Peyer's patch (tissue), 4 donors: ENCODE results near the gene SMARCC2. TPM values are rescaled to one million over a fixed set of nuclear protein-coding genes. Genes with fewer than 3 reads are reported as not detected.

Experiments
- DNase-seq, 3 donors: peaks; one replicate each; pipeline ENCODE4 v3.0.0-alpha.2; 2017 to 2019
- H3K27ac ChIP-seq, 4 donors: fragments of 200-600 bp; sonication (generic); one replicate each; pipeline ENCODE4 v1.5.1; 2016 to 2019
- H3K27me3 ChIP-seq, 2 donors: fragments of 200-600 bp; sonication (generic); one replicate each; pipeline ENCODE4 v1.5.1; 2019
- H3K36me3 ChIP-seq, 3 donors: fragments of 200-600 bp; sonication (generic); one replicate each; pipeline ENCODE4 v1.5.1; 2016 to 2019
- H3K4me1 ChIP-seq, 4 donors: fragments of 200-600 bp; sonication (generic); one replicate each; pipeline ENCODE4 v1.5.1; 2016 to 2019
- H3K4me3 ChIP-seq, 4 donors: fragments of 200-600 bp; sonication (generic); 1 replicate in 3 of 4; 2 replicates in 1 of 4; pipeline ENCODE4 v1.5.1; 2016 to 2019; ENCODE audit warnings: mild to moderate bottlenecking in 1 of 4
- H3K9me3 ChIP-seq, 4 donors: fragments of 200-600 bp; sonication (generic); one replicate each; pipeline ENCODE4 v1.5.1; 2016 to 2019; ENCODE audit warnings: mild to moderate bottlenecking in 1 of 4
- CTCF ChIP-seq, 6 experiments: fragments of 450-650 bp in 4 of 6; fragments of 200-600 bp in 2 of 6; sonication (generic) in 1 of 6; IDR thresholded peaks; one replicate each; pipeline ENCODE4 v1.5.1; 2017 to 2019; ENCODE audit warnings: antibody characterized with exemption in 6 of 6, mild to moderate bottlenecking in 3 of 6, moderate library complexity in 1 of 6
- POLR2A ChIP-seq, 2 donors: fragments of 450-650 bp; IDR thresholded peaks; one replicate each; pipeline ENCODE4 v1.5.1; 2017; ENCODE audit warnings: antibody characterized with exemption in 2 of 2, mild to moderate bottlenecking in 2 of 2, moderate library complexity in 2 of 2
- total RNA-seq, 4 donors: library from RNA; depleted of rRNA; stranded (reverse); fragments of >200 nt; gene quantifications; one replicate each; pipeline ENCODE4 v1.1.0, GENCODE V29; 2016

SMARCC2 gene
- total RNA-seq, 4 donors from 2014 or later, result 85.6 to 299 (median 139) TPM

DNA sequence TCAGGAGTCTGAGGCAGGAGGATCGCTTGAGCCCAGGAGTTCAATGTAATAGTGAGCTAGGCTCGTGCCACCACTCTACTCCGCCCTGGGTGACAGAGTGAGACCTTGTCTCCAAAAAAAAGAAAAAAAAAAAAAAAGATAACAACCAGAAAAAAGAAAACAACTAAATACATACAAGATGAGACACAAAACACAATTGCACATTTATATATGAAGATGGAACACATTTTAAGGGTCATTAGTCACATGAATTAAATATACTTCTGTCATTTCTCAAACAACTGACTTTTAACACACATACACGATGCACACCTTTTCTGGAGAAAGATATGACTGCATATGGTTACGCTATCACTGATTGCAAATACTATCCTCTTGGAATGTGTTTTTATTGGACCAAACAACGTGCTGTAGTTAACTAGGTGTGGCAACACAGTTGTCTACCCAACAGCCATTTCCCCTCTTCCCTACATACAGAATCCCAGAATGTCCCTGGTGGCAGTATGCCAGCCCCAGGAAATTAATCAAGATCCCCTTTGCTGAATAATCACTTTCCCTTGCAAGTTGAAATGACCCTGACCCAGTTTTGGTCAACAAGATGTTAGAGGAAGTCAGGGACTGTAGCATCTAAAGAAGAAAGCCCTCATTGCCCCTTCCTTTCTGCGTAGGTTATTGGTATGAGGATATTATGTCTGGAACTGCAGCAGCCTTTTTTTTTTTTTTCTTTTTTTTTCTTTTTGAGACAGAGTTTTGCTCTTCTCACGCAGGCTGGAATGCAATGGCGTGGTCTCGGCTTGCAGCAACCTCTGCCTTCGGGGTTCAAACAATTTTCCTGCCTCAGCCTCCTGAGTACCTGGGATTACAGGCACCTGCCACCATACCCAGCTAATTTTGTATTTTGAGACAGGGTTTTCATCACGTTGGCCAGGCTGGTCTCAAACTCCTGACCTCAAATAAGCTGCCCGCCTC, 42.5 kb downstream of the SMARCC2 start:
- Histone ChIP-seq H3K4me3 (no peak overlapping the region), H3K27ac (peak overlapping the region in 1 of 4 donors; percentile 10)

DNA sequence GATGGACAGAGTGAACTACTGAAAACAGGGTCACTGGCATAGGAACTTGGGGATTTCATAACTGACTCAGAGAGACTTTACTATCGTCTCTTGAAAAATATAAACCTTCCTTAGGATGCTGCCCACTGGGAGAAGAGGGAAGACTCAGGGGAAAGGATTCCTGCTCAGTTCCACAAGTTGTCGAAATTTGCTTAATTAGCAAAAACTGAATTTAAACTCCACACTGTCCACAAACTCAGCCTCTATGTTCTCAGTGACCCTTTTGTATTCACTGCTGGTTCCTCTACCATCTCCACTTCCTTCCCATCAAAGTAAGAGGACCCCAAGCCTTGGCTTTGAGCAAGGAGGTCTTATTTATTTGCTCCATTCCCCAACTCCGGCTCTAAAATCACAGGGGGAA, 44.1 kb downstream of the SMARCC2 start:
- peaks cover 0 to 44% (median 0%) of the 10 kb centered on the region in 3 donors for H3K36me3 ChIP-seq
- peaks cover 0 to 13% (median 0%) of the 10 kb centered on the region in 4 donors for H3K4me1 ChIP-seq
- no peak for TF ChIP-seq POLR2A (IDR thresholded peaks at IDR 0.05)
- no peak for TF ChIP-seq CTCF (IDR thresholded peaks at IDR 0.05)
- no peak for DNase-seq
- H3K4me3 ChIP-seq, result no peak overlapping the region
- H3K27ac ChIP-seq, result no peak overlapping the region
- no peaks in the 10 kb centered on the region for H3K27me3 ChIP-seq
- H3K9me3 ChIP-seq, result no peaks in the 10 kb centered on the region

More for the DNA sequence above, 42.5 kb downstream of the SMARCC2 start:
- peaks cover 0 to 19% (median 0%) of the 10 kb centered on the region in 4 donors for H3K4me1 ChIP-seq
- no peak for DNase-seq
- H3K36me3 ChIP-seq, result peaks cover 0 to 33% (median 0%) of the 10 kb centered on the region in 3 donors
- H3K27me3 ChIP-seq, result no peaks in the 10 kb centered on the region
- TF ChIP-seq POLR2A (IDR thresholded peaks at IDR 0.05), result no peak
- no peak for TF ChIP-seq CTCF (IDR thresholded peaks at IDR 0.05)
- no peaks in the 10 kb centered on the region for H3K9me3 ChIP-seq

DNA sequence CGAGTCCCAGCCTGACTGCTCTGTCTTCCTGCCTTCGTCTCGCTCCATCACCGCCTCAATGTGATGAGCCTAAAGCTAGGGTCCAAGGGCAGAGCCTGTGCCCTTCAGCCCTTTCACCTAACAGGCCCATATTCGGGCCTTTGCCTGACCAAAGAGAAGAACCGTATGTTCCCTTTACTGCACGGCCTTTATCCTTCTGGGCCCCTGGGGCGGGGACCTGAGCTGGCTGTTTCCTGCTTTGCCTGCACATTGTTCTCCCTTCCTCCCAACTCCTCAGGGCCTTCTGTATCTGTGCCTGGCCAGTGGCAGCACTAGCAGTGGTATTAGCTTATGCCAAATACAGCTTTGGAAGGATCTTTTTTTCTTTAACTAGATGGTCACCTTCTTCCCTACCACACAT, 45.4 kb downstream of the SMARCC2 start:
- no peak for TF ChIP-seq POLR2A (IDR thresholded peaks at IDR 0.05)
- TF ChIP-seq CTCF (IDR thresholded peaks at IDR 0.05), result no peak
- Histone ChIP-seq H3K27me3 (no peaks in the 10 kb centered on the region), H3K9me3 (no peaks in the 10 kb centered on the region), H3K4me3 (no peak overlapping the region), H3K4me1 (peaks cover 0 to 13% (median 0%) of the 10 kb centered on the region in 4 donors), H3K27ac (peak overlapping the region in 3 of 4 donors; percentile 2 to 53 (median 18)), H3K36me3 (peaks cover 0 to 57% (median 0%) of the 10 kb centered on the region in 3 donors)
- no peak for DNase-seq

DNA sequence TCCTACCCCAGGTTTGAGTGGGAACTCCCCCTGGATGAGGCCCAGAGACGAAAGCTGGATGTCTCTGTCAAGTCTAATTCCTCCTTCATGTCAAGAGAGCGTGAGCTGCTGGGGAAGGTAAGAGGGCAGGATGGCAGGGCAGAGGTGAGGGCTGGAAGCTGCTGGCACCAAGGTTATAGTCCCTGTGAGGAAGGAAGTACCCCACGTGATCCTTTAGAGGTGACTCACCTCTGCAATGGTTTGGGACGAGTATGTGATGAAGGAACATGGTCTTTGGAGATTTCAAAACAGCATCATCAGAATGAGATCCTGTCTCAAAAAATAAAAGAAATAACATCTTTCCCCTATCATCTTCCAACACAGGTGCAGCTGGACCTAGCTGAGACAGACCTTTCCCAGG, 46.1 kb downstream of the SMARCC2 start:
- TF ChIP-seq CTCF (IDR thresholded peaks at IDR 0.05) (no peak), POLR2A (IDR thresholded peaks at IDR 0.05) (no peak)
- no peaks in the 10 kb centered on the region for H3K27me3 ChIP-seq
- no peak overlapping the region for H3K4me3 ChIP-seq
- DNase-seq, result no peak
- H3K27ac ChIP-seq, result peak overlapping the region in 3 of 4 donors; percentile 18 to 53 (median 32)
- peaks cover 0 to 64% (median 0%) of the 10 kb centered on the region in 3 donors for H3K36me3 ChIP-seq
- H3K4me1 ChIP-seq, result peaks cover 0 to 13% (median 0%) of the 10 kb centered on the region in 4 donors
- H3K9me3 ChIP-seq, result no peaks in the 10 kb centered on the region

DNA sequence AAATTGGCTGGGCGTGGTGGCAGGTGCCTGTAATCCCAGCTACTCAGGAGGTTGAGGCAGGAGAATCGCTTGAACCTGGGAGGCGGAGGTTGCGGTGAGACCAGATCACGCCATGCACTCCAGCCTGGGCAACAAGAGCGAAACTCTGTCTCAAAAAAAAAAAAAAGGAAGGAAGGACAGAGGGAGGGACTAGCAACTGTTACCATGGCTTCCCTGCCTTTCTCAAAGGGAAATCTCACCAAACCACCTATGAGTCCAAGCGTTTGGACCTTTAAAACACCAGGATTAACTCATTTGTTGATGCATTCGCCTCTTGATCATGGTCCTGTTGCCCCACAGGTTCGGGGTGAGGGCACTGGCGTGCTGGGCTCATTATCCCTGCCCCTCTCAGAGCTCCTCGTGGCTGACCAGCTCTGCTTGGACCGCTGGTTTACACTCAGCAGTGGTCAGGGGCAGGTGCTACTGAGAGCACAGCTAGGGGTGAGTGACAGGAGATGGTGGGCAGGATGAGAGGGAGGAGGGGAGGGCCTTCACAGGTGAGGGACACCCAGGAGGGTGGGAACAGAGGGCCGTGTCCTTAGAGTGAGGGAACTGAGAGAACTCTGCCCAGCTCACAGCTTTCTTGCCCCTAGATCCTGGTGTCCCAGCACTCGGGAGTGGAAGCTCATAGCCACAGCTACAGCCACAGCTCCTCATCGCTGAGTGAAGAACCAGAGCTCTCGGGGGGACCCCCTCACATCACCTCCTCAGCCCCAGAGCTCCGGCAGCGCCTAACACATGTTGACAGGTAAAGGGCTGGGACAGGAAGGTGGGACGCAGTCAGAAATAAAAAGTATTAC, 47.1 kb downstream of the SMARCC2 start:
- TF ChIP-seq CTCF (IDR thresholded peaks at IDR 0.05), result no peak
- no peak for TF ChIP-seq POLR2A (IDR thresholded peaks at IDR 0.05)
- DNase-seq, result no peak
- no peaks in the 10 kb centered on the region for H3K9me3 ChIP-seq
- H3K36me3 ChIP-seq, result peaks cover 0 to 74% (median 0%) of the 10 kb centered on the region in 3 donors
- H3K4me3 ChIP-seq, result no peak overlapping the region
- H3K27ac ChIP-seq, result no peak overlapping the region
- H3K27me3 ChIP-seq, result no peaks in the 10 kb centered on the region
- peaks cover 0 to 11% (median 0%) of the 10 kb centered on the region in 4 donors for H3K4me1 ChIP-seq
